ENCODE measurements around the gene POTEF.
"Not testable (repeated sequence)": the region's sequence is repeated elsewhere in the genome, so short reads cannot be mapped to it uniquely, and the experiment has no call there.

The POTEF gene

GRCh38 chr2:130025931-130026330 is 103.1 kb downstream of the POTEF start:
- H3K4me1 ChIP-seq (ENCODE audit: control insufficient read depth in 2 of 2, insufficient read depth in 2 of 2, low read length in 2 of 2); H3K9ac ChIP-seq (ENCODE audit: low read depth in 1 of 2, low read length in 2 of 2); H3K27ac ChIP-seq (ENCODE audit: low read depth in 2 of 2, low read length in 2 of 2); H3K27me3 ChIP-seq (ENCODE audit: control insufficient read depth in 2 of 2, insufficient read depth in 2 of 2, low read length in 2 of 2); H3K4me3 ChIP-seq (ENCODE audit: low read length in 2 of 2); H3K9me3 ChIP-seq (ENCODE audit: control insufficient read depth in 2 of 2, low read length in 2 of 2); H3K36me3 ChIP-seq (ENCODE audit: control insufficient read depth in 2 of 2, insufficient read depth in 2 of 2, low read length in 2 of 2): not testable (repeated sequence)
